ENCODE measurements around the gene MACF1.

MACF1 gene

GRCh38 chr1:39173119-39173994, 31.1 kb upstream of the MACF1 start:
- H3K9ac ChIP-seq: peak overlapping the region in 10 of 11 experiments; percentile 1 to 61 (median 29); a peak in 14 of 22 replicates

GRCh38 chr1:39173995-39174380, 30.5 kb upstream of the MACF1 start:
- Histone ChIP-seq H3K27me3 (no peaks in the 10 kb centered on the region), H3K4me1 (peaks cover 39 to 76% (median 65%) of the 10 kb centered on the region in 10 experiments), H3K4me3 (no peak overlapping the region), H3K9me3 (replicated peaks in 1 of 11) (no peaks in the 10 kb centered on the region), H3K27ac (peak overlapping the region in 9 of 11 experiments; percentile 4 to 62 (median 35); a peak in 13 of 22 replicates), H3K36me3 (no peaks in the 10 kb centered on the region), H3K9ac (peak overlapping the region in 10 of 11 experiments; percentile 1 to 61 (median 29); a peak in 14 of 22 replicates), H3K4me2 (peak overlapping the region; percentile 50 to 72 (median 63)), H4K20me1 (peaks cover 6 to 100% (median 45%) of the 10 kb centered on the region in 11 experiments; a peak in 15 of 22 replicates)
- TF ChIP-seq Cebpa-rat (IDR thresholded peaks at IDR 0.05): no peak

More at GRCh38 chr1:39173119-39173994, 31.1 kb upstream of the MACF1 start:
- peak overlapping the region; percentile 50 to 72 (median 63) for H3K4me2 ChIP-seq
- H3K27ac ChIP-seq: peak overlapping the region in 10 of 11 experiments; percentile 4 to 62 (median 34); a peak in 13 of 22 replicates
- H3K4me1 ChIP-seq: peaks cover 39 to 81% (median 64%) of the 10 kb centered on the region in 10 experiments
- H3K9me3 ChIP-seq (replicated peaks in 1 of 11): no peaks in the 10 kb centered on the region
- peaks cover 6 to 100% (median 48%) of the 10 kb centered on the region in 11 experiments; a peak in 18 of 22 replicates for H4K20me1 ChIP-seq
- no peaks in the 10 kb centered on the region for H3K27me3 ChIP-seq
- no peak for TF ChIP-seq Cebpa-rat (IDR thresholded peaks at IDR 0.05)
- no peak overlapping the region for H3K4me3 ChIP-seq
- no peaks in the 10 kb centered on the region for H3K36me3 ChIP-seq

GRCh38 chr1:39174390-39175081, 30.0 kb upstream of the MACF1 start:
- Histone ChIP-seq H3K9me3 (replicated peaks in 1 of 11) (no peaks in the 10 kb centered on the region), H3K27ac (peak overlapping the region in 4 of 11 experiments; percentile 27 to 62 (median 58); a peak in 6 of 22 replicates), H3K4me1 (peaks cover 39 to 73% (median 60%) of the 10 kb centered on the region in 10 experiments), H3K4me2 (peak overlapping the region; percentile 50 to 72 (median 63)), H3K27me3 (no peaks in the 10 kb centered on the region), H3K4me3 (no peak overlapping the region), H3K36me3 (no peaks in the 10 kb centered on the region), H4K20me1 (peaks cover 6 to 100% (median 40%) of the 10 kb centered on the region in 11 experiments; a peak in 15 of 22 replicates), H3K9ac (peak overlapping the region in 4 of 11 experiments; percentile 11 to 61 (median 34); a peak in 2 of 22 replicates)
- no peak for TF ChIP-seq Cebpa-rat (IDR thresholded peaks at IDR 0.05)

GRCh38 chr1:39177706-39178105, 26.8 kb upstream of the MACF1 start:
- Histone ChIP-seq H4K20me1 (peaks cover 6 to 94% (median 24%) of the 10 kb centered on the region in 11 experiments; a peak in 14 of 22 replicates), H3K36me3 (peaks cover 0 to 22% (median 14%) of the 10 kb centered on the region in 11 experiments; a peak in 13 of 22 replicates), H3K4me3 (no peak overlapping the region), H3K27me3 (no peaks in the 10 kb centered on the region), H3K4me2 (0 out of 22 replicates have a peak overlapping the region, but pooled peaks of 1 of the 11 experiments have one; percentile 35), H3K9ac (no peak overlapping the region), H3K4me1 (peaks cover 23 to 71% (median 42%) of the 10 kb centered on the region in 10 experiments), H3K9me3 (replicated peaks in 1 of 11) (peaks cover 0 to 26% (median 20%) of the 10 kb centered on the region in 11 experiments; a peak in 17 of 22 replicates), H3K27ac (no peak overlapping the region)
- no peak for TF ChIP-seq Cebpa-rat (IDR thresholded peaks at IDR 0.05)

- Histone ChIP-seq H3K4me3 (no peak overlapping the region), H3K4me2 (peak overlapping the region in 1 of 11 experiments; percentile 32; a peak in 2 of 22 replicates)
Observed at GRCh38 chr1:39178541-39179431, 25.7 kb upstream of the MACF1 start.

GRCh38 chr1:39181311-39181710, 23.2 kb upstream of the MACF1 start:
- peaks cover 35 to 72% (median 47%) of the 10 kb centered on the region in 10 experiments for H3K4me1 ChIP-seq
- peaks cover 0 to 22% (median 14%) of the 10 kb centered on the region in 11 experiments; a peak in 13 of 22 replicates for H3K36me3 ChIP-seq
- H3K27me3 ChIP-seq: no peaks in the 10 kb centered on the region
- TF ChIP-seq Cebpa-rat (IDR thresholded peaks at IDR 0.05): no peak
- H4K20me1 ChIP-seq: peaks cover 9 to 94% (median 31%) of the 10 kb centered on the region in 11 experiments; a peak in 18 of 22 replicates
- peaks cover 0 to 27% (median 20%) of the 10 kb centered on the region in 11 experiments; a peak in 17 of 22 replicates for H3K9me3 ChIP-seq (replicated peaks in 1 of 11)
- H3K4me3 ChIP-seq: no peak overlapping the region
- H3K4me2 ChIP-seq: peak overlapping the region in 1 of 11 experiments; percentile 22; a peak in 1 of 22 replicates
- H3K9ac ChIP-seq: no peak overlapping the region
- no peak overlapping the region for H3K27ac ChIP-seq

More at GRCh38 chr1:39178541-39179431, 25.7 kb upstream of the MACF1 start:
- H3K4me1 ChIP-seq: peaks cover 23 to 71% (median 42%) of the 10 kb centered on the region in 10 experiments
- peaks cover 6 to 94% (median 19%) of the 10 kb centered on the region in 11 experiments; a peak in 16 of 22 replicates for H4K20me1 ChIP-seq
- peaks cover 0 to 27% (median 20%) of the 10 kb centered on the region in 11 experiments; a peak in 17 of 22 replicates for H3K9me3 ChIP-seq (replicated peaks in 1 of 11)
- no peak overlapping the region for H3K9ac ChIP-seq
- TF ChIP-seq Cebpa-rat (IDR thresholded peaks at IDR 0.05): no peak
- peaks cover 0 to 22% (median 14%) of the 10 kb centered on the region in 11 experiments; a peak in 13 of 22 replicates for H3K36me3 ChIP-seq
- H3K27me3 ChIP-seq: no peaks in the 10 kb centered on the region
- H3K27ac ChIP-seq: no peak overlapping the region

GRCh38 chr1:39182804-39183203, 21.7 kb upstream of the MACF1 start:
- peak overlapping the region in 6 of 11 experiments; percentile 37 to 84 (median 69); a peak in 7 of 22 replicates for H3K4me2 ChIP-seq
- TF ChIP-seq Cebpa-rat (IDR thresholded peaks at IDR 0.05): no peak
- H3K9ac ChIP-seq: no peak overlapping the region
- H3K9me3 ChIP-seq (replicated peaks in 1 of 11): peaks cover 0 to 27% (median 20%) of the 10 kb centered on the region in 11 experiments; a peak in 17 of 22 replicates
- no peak overlapping the region for H3K4me3 ChIP-seq
- peaks cover 0 to 22% (median 14%) of the 10 kb centered on the region in 11 experiments; a peak in 13 of 22 replicates for H3K36me3 ChIP-seq
- no peak overlapping the region for H3K27ac ChIP-seq
- peaks cover 9 to 92% (median 23%) of the 10 kb centered on the region in 11 experiments; a peak in 18 of 22 replicates for H4K20me1 ChIP-seq
- H3K4me1 ChIP-seq: peaks cover 40 to 73% (median 48%) of the 10 kb centered on the region in 10 experiments
- H3K27me3 ChIP-seq: no peaks in the 10 kb centered on the region

Measured in BLaER1 treated with 17β-estradiol and CSF1 and Interleukin-3, amounts not matched to agents 10 nM and 100 nM (cell line).